C1 segment of cervical spinal cord (tissue), 14 donors: ENCODE data around the gene GGT7.

Source experiments
- DNase-seq, 14 donors: peaks; one replicate each; lab custom pipeline; 2025; lab: John Stamatoyannopoulos, UW

Gene GGT7

GRCh38 chr20:34797012-34797995, 75.4 kb downstream of the GGT7 start:
- no peak for DNase-seq
